Suprapubic skin (tissue), 4 donors: ENCODE results near the gene ARMH1.
"Not testable (repeated sequence)": the region's sequence is repeated elsewhere in the genome, so short reads cannot be mapped to it uniquely, and the experiment has no call there.

Experiments
- CTCF ChIP-seq, 2 donors: fragments of 200-600 bp in 1 of 2; fragments of 450-650 bp in 1 of 2; sonication (generic) in 1 of 2; IDR thresholded peaks; one replicate each; pipeline ENCODE4 v1.5.1; 2016 to 2019; ENCODE audit warnings: antibody characterized with exemption in 2 of 2, mild to moderate bottlenecking in 1 of 2, moderate library complexity in 1 of 2
- EP300 ChIP-seq: sonication (generic); formaldehyde crosslinking; IDR thresholded peaks from one replicate; pipeline ENCODE4 v1.6.1; 2017; ENCODE audit warnings: antibody characterized with exemption
- POLR2A ChIP-seq, 2 donors: fragments of 450-650 bp; IDR thresholded peaks; one replicate each; pipeline ENCODE4 v1.6.1; 2017; ENCODE audit warnings: antibody characterized with exemption in 2 of 2, mild to moderate bottlenecking in 2 of 2, moderate library complexity in 2 of 2
- POLR2AphosphoS5 ChIP-seq, 3 donors: sonication (generic); formaldehyde crosslinking; IDR thresholded peaks; one replicate each; pipeline ENCODE4 v1.6.1; 2017; ENCODE audit warnings: antibody characterized with exemption in 3 of 3

GRCh38 chr1:44699375-44699774 lies 24.9 kb downstream of the ARMH1 start:
- TF ChIP-seq POLR2A (IDR thresholded peaks at IDR 0.05); CTCF (IDR thresholded peaks at IDR 0.05); POLR2AphosphoS5 (IDR thresholded peaks at IDR 0.05); EP300: not testable (repeated sequence)
